D341Med (cell line): Measurements from ENCODE around the gene TENM4.
"Not testable (repeated sequence)": the region's sequence is repeated elsewhere in the genome, so short reads cannot be mapped to it uniquely, and the experiment has no call there.

Source experiments
- DNase-seq: peaks from one replicate; pipeline ENCODE4 v3.0.0; 2012; ENCODE audit warnings: low spot score

Gene TENM4

DNA sequence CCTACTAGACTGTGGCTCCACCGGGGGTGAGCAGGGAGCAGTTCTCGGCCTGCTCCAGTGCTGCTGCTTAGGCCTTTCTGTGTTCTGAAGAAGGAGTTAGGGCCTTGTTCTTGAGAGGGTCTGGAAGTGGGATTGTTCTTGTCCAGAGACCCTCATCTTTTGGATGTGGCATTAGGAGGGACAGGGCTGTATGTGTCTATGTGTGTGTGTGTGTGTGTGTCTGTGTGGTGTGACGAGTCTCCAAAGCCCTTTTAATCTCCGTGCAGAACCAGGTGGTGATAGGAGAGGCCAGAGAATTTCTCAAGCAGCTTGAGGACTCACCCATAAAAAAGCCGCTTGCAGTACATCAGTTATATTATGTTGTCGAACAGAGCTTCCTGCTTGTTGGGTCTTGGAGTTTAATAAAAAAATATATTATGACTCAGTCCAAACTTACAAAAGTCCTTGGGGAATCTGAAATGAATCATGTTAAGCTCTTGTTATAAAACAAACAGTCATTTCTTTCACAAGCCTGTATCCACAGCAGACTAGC is 196.5 kb downstream of the TENM4 start:
- DNase-seq, result no peak

DNA sequence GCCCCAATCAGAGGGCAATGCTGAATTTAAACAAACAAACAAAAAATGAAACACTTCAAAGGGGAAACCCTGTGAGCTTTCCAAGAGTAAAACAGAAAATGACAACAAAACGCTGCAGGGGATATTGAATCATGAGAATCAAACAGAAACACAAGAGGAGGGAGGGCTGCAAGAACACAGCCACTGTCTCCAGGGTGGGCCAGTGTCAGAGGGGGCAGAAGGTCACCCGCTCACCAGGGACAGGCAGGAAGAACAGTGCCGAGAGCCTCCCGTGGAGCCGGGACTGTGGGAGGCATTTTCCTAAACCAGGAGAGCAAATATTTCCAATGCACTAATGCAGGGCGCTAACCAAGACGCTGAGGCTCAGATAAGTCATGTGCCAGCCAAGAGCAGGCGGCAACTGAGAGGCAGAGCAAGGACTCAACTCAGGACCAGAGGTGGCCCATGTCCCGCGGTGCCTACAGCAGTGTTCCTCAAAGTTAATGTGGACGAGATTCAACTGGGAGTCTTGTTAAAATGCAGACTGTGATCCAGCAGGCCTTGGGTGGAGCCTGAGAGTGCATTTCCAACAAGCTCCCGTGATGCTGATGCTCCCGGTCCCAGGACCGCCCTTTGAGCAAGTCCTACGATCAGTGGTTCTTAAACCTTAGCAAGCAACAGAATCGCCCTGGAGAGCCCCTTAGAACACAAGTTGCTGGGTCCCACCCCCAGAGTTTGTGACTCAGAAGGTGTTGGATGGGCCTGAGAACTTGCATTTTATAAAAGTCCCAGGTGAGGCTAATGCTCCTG is 197.2 kb downstream of the TENM4 start:
- no peak for DNase-seq

DNA sequence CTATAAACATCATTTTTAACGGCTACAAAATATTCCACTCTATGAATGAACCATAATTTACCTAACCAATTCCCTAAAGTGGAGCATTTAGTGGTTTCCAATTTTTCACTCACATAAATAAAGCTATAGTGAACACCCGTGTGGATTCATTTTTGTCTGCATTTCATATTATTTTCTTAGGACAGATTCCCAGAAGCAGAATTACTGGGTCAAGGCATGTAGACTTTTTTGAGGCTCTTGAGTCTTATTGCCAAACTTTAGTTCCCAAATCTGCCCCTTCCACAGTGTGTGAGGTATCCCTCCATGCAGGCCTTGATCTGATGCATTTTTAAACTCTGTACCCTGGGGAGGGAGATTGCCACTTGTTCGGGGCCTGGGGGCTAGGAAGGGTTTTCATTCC is 198.2 kb downstream of the TENM4 start:
- no peak for DNase-seq

DNA sequence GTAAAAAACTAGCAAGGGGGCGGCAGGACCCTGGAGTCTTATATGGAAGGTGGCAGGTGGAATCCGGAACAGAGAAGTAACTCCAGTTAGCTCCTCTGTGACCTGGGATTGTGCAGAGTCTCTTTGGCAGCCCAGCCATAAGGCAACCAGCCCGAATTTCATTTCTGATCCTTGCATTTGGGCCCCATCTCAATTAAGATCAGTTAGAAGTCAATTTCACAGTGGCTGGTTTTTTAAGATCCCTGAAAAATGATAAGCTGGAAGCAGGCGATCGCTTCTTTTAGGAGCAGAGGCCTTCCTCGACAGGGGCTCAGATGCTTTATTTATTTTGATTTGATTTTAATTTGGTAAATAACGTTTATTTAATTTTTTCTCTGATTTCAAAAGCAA is 199.0 kb downstream of the TENM4 start:
- DNase-seq, result no peak

DNA sequence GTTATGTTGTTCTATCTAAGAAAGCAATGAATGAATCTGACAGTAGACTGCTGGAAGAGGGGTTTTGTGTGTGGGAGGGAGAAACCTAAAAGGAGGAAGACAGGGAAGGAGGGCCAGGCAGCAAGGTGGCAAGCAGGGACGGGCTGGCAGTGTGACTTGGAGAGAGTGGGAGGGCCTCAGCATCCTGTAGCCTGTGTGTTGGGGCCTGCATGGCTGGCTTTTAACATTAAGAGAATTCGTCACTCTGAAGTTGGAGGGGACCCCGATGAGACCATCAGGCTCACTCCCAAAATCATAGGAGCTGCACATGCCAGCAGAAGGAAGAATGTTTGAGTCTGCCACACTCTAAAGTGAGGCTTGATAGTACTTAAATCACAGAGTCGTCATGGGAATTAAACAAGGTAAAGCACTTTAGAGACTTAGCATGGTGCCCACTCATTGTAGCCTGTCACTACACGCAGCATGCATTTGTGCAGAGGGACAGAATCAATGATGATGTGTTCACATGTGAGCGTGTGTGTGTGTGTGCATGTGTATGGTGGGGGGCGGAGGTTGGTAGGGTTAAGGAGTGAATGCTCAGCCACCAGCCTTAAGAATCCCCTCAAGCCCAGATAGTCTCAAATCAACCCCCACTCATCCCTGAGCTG is 199.5 kb downstream of the TENM4 start:
- no peak for DNase-seq

DNA sequence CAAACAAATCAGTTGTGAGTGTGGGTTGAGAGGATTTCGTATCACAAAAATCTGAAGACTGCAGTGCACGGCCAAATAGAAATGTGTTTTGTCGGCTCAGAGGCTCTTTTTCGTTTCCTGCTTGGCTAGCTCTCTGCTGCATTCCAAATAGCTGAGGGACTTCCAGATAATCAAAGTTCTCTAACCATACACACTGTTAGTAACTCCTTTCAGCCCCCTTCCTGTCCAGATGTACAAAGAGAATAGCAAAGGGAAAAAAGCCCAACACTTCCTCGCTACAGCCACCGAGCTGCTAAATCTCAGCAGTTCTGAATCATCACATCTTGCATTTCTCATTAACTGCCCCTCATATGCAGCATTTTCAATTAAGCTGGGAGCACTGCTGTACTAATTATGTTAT is 203.1 kb downstream of the TENM4 start:
- no peak for DNase-seq

DNA sequence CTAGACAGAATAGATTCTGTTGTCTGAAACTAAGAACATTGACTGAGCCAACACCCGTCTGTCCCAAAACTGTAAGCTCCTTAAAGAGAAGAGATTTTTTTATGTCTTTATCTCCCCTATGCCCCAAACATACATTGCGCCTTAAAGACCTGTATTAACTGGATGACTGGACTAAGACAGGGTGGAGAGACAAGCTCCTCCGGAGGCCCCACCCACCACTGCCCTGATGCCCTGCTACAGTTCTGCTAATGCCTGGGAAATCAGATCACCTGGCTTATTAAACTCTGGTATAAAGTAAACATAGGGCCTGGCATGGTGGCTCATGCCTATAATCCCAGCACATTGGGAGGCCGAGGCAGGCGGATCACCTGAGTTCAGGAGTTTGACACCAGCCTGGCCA is 203.7 kb downstream of the TENM4 start:
- DNase-seq, result no peak

DNA sequence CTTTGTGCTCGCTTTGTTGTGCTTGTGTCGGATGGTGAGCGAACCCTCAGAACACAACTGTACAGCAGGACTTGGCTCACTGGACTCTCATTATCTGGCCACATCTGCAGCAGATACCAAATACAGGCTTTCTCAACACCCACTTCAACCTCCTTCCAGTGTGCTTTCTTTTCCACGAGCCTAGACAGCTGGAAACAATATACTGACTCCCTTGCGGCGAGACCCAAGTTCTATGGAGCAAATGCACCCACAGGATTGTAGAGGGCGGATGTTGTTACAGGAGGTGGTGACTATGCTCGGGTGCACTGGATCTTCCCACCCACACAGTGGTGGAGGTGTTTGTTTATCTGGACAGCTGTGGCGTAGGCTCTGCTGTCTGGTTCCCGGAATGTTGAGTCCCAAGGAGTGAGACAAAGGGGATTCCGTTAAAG is 204.3 kb downstream of the TENM4 start:
- DNase-seq, result no peak

DNA sequence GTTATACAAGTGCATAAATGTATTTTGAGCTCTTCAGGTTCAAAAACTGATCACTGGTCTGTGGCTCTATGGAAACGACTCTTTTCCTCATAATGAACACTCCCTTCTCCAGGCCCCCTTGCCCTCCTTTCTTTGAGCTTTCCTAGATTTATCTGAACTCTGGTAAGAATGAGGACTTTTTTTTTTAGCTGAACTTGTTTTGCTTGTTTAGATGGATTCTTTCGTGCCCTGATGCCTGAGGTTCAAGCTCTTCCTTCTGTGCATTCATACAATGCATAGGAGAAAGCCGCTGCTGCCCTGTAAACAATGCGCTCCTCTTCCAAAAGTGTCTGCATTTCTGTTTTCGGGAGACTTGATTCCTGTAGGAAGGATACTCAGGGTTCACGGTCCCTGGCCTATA is 205.1 kb downstream of the TENM4 start:
- DNase-seq, result no peak

DNA sequence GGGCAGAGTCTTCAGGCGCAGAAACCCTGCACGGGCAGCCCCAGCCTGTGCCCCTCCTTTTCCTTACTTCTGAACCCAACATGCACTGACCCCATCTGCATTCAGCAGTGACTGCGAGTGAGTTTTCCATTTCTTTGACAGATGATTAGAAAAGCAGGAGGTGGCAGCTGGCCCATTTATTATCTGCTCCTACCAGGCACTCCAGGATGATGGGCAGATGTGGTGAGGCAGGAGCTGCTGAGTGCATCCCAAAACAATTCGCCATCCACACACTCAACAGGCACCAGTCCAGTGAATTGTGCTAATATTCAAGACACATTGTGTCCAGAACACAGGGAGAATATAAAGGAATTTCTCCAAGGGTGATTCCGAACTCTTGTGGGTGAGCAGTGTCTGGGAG is 208.5 kb downstream of the TENM4 start:
- DNase-seq, result no peak

DNA sequence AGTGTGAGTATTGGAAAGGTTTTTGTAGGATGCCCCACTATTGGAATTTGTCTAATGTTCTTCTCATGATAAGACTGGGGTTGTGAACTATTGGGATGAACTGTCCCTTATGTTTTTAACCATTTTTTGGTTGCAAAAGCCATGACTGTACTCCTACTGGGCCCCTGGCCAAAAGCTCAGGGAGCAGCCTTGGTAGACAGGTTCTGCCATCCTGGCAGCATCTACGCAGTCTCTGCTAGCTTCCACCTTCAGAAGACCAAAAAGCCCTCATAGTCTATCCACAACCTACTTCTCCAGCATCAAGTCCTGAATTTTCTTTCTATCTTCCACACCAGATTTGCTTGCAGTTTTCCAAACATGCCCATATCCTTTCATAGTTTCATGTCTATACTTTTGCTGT is 211.8 kb downstream of the TENM4 start:
- DNase-seq, result no peak

DNA sequence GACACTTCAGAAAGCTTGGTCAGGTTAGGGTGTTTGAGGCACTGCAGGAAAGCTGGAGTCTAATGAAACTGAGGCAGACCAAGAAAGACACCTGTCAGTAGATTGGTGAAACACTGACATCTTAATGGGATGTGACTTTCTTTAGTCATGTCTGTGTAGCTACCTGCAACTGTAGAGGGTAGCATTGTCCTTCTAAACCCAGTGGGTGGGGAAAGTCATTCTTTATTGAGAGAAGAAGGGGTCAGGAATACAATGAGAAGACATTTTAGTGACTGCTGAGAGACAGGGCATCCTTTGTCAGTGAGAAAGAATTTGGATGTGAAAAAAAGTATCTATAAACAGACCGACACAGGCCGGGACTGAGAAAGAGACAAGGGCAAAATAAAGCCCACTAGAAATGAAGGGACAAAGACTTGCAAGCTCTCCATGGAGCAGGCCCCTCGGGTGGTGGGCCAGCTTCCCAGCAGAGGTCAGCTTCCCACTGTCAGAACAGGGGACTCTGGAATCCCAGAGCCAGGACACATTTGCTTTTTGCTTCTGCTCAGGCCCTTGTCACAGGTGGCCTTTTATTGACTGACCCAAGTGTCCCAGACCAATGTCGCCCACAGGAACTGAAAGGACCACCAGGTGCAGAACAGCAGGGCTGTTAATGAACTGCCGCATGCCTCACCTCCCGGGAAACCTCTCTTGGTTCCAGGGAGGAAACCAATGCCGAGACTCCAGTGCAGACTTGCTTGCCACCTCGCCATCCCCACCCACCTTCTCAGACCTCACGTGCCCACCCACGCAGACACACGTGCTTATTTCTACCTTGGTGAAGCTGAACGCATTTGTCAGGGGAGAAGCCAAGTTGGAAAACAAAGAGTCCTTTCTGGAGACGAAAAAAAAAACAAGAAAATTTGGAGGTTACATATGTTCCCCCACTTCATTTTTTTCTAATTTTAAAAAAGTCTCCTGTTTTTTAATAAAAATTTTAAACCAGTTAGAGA is 212.8 kb downstream of the TENM4 start:
- no peak for DNase-seq

DNA sequence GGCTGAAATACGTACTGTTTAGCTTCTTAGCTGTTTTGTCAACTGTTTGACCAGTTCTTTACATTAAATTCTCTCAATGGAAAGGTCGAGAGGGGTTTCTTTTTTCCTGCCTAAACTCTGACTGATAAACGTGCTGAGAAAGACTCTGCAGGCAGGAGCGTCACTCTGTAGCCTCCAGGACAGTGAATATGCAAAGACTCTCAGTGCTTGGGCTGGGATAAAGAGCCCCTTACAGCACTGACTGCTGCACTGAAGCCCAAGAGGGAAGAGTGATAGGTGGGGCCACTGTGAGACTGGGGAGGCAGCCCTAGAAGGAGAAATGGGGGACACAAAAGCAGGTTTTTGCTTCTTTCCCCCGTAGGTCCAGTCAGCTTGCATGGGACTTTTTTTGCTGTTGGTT is 213.5 kb downstream of the TENM4 start:
- DNase-seq, result no peak

DNA sequence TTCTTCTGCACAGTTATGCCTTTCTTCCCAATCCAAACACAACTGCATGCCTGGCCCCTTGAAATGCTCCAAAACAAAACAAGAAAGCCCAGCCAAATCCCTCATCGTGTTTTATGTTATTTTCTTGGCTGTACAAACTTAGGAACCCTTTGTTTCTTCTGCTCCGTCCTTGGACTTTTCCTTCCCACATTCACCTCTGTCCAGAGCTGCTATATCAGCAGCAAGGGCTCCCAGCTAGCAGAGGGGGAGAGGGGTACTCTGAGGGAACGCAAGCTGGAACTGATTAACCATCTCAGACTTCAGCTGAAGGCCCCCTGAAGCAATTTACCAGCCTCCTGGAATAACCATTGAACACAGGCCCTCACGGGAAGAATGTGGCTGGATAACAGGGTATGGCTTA is 214.7 kb downstream of the TENM4 start:
- no peak for DNase-seq

DNA sequence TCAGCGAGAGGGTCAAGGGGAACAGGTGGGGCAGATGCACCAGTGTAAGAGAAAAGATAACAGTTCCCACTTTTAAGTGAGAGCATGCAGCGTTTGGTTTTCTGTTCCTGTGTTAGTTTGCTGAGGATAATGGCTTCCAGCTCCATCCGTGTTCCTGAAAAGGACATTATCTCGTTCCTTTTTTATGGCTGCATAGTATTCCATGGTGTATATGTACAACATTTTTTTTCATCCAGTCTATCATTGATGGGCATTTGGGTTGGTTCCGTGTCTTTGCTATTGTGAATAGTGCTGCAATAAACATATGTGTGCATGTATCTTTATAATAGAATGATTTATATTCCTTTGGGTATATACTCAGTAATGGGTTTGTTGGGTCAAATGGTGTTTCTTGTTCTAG is 218.7 kb downstream of the TENM4 start:
- DNase-seq, result not testable (repeated sequence)

DNA sequence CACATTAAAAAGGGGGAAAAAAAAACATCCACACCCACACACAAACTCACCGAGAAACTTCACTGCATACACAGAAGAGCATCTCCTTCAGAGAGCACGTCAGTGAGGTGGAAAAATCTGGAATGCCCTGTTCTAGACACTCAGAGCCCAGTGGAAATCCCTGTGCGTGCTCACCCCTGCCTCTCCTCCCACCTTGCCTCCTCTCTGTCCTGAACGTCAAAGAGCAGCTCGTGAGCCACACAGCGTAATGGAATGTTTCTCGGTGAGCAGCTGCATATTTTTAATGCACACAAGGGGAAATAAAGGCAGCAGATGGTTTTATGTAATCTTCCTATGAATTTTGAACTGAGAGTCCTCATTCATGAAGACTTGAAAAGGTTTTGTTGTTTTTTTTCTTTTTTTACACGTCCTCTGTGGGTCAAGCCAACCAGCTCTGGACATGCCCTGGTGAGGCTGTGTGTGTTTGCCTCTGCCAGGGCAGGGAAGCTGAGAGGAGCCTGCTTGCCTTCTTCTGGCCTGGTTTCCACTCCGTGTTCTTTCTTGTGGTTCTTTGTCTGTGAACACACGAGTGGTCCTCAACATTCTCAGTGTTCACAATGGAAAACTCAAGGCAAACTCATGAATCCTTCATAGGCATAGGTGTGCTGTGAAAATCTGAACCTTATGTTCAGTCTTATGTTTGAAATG is 219.2 kb downstream of the TENM4 start:
- no peak for DNase-seq

DNA sequence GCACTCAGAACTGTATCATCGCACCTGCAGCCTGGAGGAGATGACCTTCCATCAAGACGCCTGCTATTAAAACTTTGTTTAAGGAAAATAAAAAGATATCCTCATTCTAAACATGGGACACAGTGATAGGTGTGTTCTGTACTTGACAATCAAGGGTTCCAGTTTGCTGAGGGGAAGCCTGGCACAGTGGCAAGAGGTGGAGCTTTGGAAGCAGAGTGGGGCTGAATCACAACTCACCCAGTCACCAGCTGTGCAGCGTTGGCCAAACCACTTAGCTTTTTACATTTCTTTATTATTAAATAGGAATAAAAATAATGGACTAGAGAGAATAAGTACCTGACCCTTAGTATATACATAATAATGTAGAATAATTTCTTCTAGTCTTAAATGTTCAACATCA is 220.7 kb downstream of the TENM4 start:
- DNase-seq, result no peak

DNA sequence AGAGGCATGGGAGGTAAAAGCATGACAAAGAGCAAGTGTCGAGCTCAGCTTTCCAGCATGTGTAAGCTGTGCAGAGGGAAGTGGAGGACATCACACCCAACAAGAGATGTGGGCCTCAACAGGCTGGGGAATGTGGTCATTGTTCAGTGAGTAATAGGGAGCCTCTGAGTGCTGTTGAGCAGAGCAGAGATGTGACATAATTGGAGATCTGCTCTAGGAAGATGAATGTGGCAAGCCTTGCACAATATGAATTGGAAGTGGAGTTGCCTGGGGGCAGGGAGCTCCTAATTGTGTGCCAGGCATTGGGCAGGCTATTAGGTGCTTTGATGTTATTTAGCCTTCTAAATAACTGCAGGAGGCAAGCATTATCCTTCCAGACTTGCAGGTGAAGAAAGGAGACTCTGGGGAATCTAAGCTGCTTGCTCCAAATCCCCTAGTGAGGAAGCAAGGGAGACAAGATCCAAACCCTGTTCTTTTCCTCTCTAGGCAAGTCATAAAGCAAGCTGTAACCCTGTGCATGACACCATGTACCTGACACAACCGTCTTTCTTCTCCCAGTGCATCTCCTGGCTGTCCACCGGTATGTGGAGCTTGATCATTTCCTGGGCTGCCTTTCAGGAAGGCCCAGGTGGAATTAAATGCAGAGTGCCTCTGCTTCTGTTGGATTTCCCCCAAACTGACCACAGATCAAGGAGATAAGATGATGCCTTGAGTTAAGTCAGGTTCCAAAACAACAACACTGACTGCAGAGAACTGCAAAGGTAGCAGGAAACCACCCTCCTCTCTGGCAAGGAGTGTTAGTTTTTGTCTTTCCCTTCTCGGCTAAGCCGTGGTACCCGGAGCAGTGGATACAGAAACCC is 221.4 kb downstream of the TENM4 start:
- DNase-seq, result no peak

DNA sequence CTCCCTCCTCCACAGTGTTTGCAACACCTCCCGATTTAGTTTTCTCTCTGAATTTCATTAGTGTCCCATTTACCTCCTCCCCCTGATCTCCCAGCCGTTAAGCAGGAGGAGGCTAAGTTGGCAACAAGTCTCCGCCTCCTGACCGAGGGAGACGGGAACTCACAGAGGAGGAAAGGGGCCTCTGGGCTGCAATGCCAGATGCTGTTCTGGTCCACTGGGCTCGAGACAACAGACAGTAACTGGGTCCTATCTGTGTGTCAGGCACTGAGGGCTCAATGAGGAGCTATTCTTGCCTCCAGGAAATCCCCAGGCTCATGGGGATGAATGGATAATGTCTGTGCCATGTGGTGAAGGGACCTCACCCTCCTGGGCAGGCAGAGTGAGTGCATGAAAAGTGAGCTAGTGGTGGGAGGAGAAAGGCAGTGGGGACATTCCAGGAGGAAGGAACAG is 228.1 kb downstream of the TENM4 start:
- no peak for DNase-seq

DNA sequence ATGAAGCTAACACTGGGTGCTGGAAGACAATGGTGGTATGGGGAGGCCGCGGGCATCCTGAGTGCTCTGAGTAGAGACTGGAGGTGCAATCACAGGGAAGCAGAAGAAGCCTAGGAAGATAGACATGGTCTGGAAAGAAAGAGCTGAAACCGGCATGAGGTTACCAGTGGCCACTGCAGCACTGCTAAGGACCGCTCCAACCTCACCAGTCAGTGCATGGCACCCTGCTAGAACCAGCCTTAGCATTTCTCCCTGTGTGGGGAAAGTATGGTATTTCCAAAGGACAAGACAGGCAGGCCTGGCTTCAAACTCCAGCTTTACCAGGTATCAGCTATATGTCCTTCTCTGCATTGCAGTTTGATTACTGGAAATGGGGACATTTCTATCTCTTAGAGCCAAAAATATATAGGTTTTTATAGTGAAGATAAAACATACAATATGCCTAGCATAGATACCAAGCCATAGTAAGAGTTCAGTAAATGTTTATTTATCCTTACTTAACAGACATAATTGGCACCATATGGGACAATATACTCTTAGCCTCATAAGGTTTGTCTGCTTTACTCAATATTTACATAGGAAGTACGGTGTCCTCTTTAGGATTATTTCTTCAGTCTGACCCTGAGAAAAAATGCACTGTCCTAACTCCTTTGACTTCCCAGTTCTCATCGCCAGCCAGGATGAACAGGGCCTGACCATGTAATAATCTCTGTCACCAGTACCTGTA is 231.1 kb downstream of the TENM4 start:
- DNase-seq, result no peak
